OCI-LY3 (cell line): Measurements from ENCODE around the gene FLOT1.
A peak's percentile ranks its signal among the peaks of the same experiment; 100 is the strongest.

Source experiments
- H2AFZ ChIP-seq: fragments of 200-600, 300-600 bp; shearing (Covaris generic); 2 replicates; pipeline ENCODE4 v1.6.0; 2014; ENCODE audit warnings: antibody characterized with exemption, low read depth, low read length
- H3K27ac ChIP-seq: fragments of 200-600, 300-600 bp; sonication (generic); 2 replicates; pipeline ENCODE4 v1.5.1; 2014; ENCODE audit warnings: mild to moderate bottlenecking, low read length, moderate library complexity, mixed read lengths
- H3K27me3 ChIP-seq: fragments of 200-600, 300-600 bp; sonication (generic); 2 replicates; pipeline ENCODE4 v1.6.1; 2014; ENCODE audit warnings: low read depth, low read length, mixed read lengths
- H3K36me3 ChIP-seq: fragments of 200-600, 300-600 bp; sonication (generic); replicated peaks from 2 replicates; pipeline ENCODE3; 2014; ENCODE audit warnings: low read depth, low read length, mixed read lengths
- H3K4me1 ChIP-seq: fragments of 300-600, 200-600 bp; sonication (generic); 2 replicates; pipeline ENCODE4 v1.6.1; 2014; ENCODE audit warnings: low read length, mixed read lengths
- H3K4me2 ChIP-seq: fragments of 200-600, 300-600 bp; sonication (generic); 2 replicates; pipeline ENCODE4 v1.6.1; 2014; ENCODE audit warnings: low read length, mixed read lengths
- H3K4me3 ChIP-seq: fragments of 300-600, 200-600 bp; sonication (generic); 2 replicates; pipeline ENCODE4 v1.5.1; 2014; ENCODE audit warnings: antibody characterized with exemption, mild to moderate bottlenecking, low read length, moderate library complexity
- H3K79me2 ChIP-seq: fragments of 300-600, 200-600 bp; shearing (Covaris generic); 2 replicates; pipeline ENCODE4 v1.6.1; 2014; ENCODE audit warnings: mild to moderate bottlenecking, low read length, mixed read lengths
- H3K9ac ChIP-seq: fragments of 300-600, 200-600 bp; shearing (Covaris generic); 2 replicates; pipeline ENCODE4 v1.6.0; 2014; ENCODE audit warnings: mild to moderate bottlenecking, low read length, moderate library complexity
- H3K9me3 ChIP-seq: fragments of 200-600, 300-600 bp; shearing (Covaris generic); 2 replicates; pipeline ENCODE4 v1.6.1; 2014; ENCODE audit warnings: low read length, mixed read lengths; ENCODE audit not compliant: insufficient read depth
- H4K20me1 ChIP-seq: fragments of 200-600, 300-600 bp; sonication (generic); 2 replicates; pipeline ENCODE4 v1.6.1; 2016; ENCODE audit warnings: low read length, mixed read lengths; ENCODE audit not compliant: insufficient read depth
- EZH2phosphoT487 ChIP-seq: fragments of 200-600 bp; shearing (Covaris generic); IDR thresholded peaks from 2 replicates; pipeline ENCODE4 v1.6.1; 2018; ENCODE audit warnings: antibody characterized with exemption, mixed run types, low read depth
- TF ChIP-seq, protein P1 (sequence below): fragments of 200-600, 300-600 bp; sonication (generic); IDR thresholded peaks from 2 replicates; pipeline ENCODE4 v1.5.1; 2014; ENCODE audit warnings: antibody characterized with exemption, low read length, low read depth

The FLOT1 gene

GRCh38 chr6:30763618-30764489 lies 21.4 kb upstream of the FLOT1 start:
- TF ChIP-seq, protein P1, sequence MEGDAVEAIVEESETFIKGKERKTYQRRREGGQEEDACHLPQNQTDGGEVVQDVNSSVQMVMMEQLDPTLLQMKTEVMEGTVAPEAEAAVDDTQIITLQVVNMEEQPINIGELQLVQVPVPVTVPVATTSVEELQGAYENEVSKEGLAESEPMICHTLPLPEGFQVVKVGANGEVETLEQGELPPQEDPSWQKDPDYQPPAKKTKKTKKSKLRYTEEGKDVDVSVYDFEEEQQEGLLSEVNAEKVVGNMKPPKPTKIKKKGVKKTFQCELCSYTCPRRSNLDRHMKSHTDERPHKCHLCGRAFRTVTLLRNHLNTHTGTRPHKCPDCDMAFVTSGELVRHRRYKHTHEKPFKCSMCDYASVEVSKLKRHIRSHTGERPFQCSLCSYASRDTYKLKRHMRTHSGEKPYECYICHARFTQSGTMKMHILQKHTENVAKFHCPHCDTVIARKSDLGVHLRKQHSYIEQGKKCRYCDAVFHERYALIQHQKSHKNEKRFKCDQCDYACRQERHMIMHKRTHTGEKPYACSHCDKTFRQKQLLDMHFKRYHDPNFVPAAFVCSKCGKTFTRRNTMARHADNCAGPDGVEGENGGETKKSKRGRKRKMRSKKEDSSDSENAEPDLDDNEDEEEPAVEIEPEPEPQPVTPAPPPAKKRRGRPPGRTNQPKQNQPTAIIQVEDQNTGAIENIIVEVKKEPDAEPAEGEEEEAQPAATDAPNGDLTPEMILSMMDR, result no peak
- TF ChIP-seq EZH2phosphoT487, result no peak
- Histone ChIP-seq H2AFZ (peak overlapping the region; percentile 91), H3K4me3 (no peak overlapping the region), H3K4me2 (peak overlapping the region; percentile 56), H3K9me3 (no peaks in the 10 kb centered on the region), H3K36me3 (no peaks in the 10 kb centered on the region), H4K20me1 (no peaks in the 10 kb centered on the region), H3K27me3 (no peaks in the 10 kb centered on the region), H3K9ac (0 out of 2 replicates have a peak overlapping the region, but pooled peaks have one; percentile 20), H3K4me1 (peaks cover 18% of the 10 kb centered on the region), H3K79me2 (no peaks in the 10 kb centered on the region), H3K27ac (no peak overlapping the region)

GRCh38 chr6:30763155-30763617 lies 20.7 kb upstream of the FLOT1 start:
- no peak overlapping the region for H3K27ac ChIP-seq
- peak overlapping the region; percentile 56 for H3K4me2 ChIP-seq
- peak overlapping the region; percentile 91; the same call in 1 of the 2 replicates for H2AFZ ChIP-seq
- H4K20me1 ChIP-seq, result no peaks in the 10 kb centered on the region
- H3K9me3 ChIP-seq, result no peaks in the 10 kb centered on the region
- H3K4me1 ChIP-seq, result peaks cover 23% of the 10 kb centered on the region
- no peaks in the 10 kb centered on the region for H3K27me3 ChIP-seq
- H3K9ac ChIP-seq, result no peak overlapping the region
- no peaks in the 10 kb centered on the region for H3K36me3 ChIP-seq
- H3K79me2 ChIP-seq, result no peaks in the 10 kb centered on the region
- TF ChIP-seq, protein P1, result no peak
- no peak for TF ChIP-seq EZH2phosphoT487
- H3K4me3 ChIP-seq, result no peak overlapping the region

DNA sequence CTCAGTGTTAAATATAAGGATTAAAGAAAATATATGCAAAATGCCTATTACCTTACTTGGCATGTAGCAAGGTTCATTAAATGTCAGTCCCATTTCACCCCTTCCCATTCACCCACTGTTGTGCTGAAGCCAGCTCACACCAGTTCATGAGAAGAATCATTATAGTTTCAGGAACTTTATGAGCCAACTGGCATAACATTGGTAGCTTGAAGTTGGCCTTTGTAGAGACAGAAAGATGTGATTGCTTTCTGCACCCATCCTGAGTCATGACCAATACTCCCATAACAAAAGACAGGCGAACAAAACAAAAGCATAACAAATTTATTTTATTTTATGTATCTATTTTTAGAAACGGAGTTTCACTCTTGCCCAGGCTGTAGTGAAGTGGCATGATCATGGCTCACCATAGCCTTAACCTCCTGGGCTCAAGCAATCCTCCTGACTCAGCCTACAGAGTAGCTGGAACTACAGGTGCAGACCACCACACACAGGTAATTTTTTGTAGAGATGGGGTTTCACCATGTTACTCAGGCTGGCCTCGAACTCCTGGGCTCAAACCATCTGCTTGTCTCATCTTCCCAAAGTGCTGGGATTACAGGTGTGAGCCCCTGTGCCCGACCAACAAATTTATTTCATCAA lies 19.4 kb upstream of the FLOT1 start:
- Histone ChIP-seq H3K4me2 (no peak overlapping the region), H3K9ac (no peak overlapping the region), H3K36me3 (no peaks in the 10 kb centered on the region), H3K79me2 (no peaks in the 10 kb centered on the region), H3K4me1 (peaks cover 23% of the 10 kb centered on the region), H3K9me3 (no peaks in the 10 kb centered on the region), H3K4me3 (no peak overlapping the region), H3K27ac (no peak overlapping the region), H2AFZ (no peak overlapping the region), H4K20me1 (no peaks in the 10 kb centered on the region), H3K27me3 (no peaks in the 10 kb centered on the region)
- TF ChIP-seq, protein P1, result no peak
- no peak for TF ChIP-seq EZH2phosphoT487

- H4K20me1 ChIP-seq, result no peaks in the 10 kb centered on the region
- H3K4me3 ChIP-seq, result no peak overlapping the region
- no peak overlapping the region for H3K27ac ChIP-seq
- no peak overlapping the region for H2AFZ ChIP-seq
- no peaks in the 10 kb centered on the region for H3K79me2 ChIP-seq
- TF ChIP-seq, protein P1, result no peak
- TF ChIP-seq EZH2phosphoT487, result no peak
- no peak overlapping the region for H3K4me2 ChIP-seq
- H3K27me3 ChIP-seq, result no peaks in the 10 kb centered on the region
- peaks cover 23% of the 10 kb centered on the region for H3K4me1 ChIP-seq
- H3K9ac ChIP-seq, result no peak overlapping the region
- no peaks in the 10 kb centered on the region for H3K9me3 ChIP-seq
- no peaks in the 10 kb centered on the region for H3K36me3 ChIP-seq
Observed at GRCh38 chr6:30760549-30760948, 18.1 kb upstream of the FLOT1 start.
